H1 (cell line): ENCODE results near the gene SCRN1. TPM values are rescaled to one million over a fixed set of nuclear protein-coding genes. Genes with fewer than 3 reads are reported as not detected.

Experiments used
- CTCF ChIA-PET: fragments of 300-600 bp; sonication (Branson Sonifier 250); formaldehyde crosslinking; loops from one replicate; lab custom pipeline; 2021; ENCODE audit not compliant: partially characterized antibody; lab: Charles Lee
- POLR2A ChIA-PET: fragments of 300-600 bp; sonication (Branson Sonifier 250); formaldehyde crosslinking; loops from one replicate; lab custom pipeline; 2021; ENCODE audit warnings: inconsistent platforms; ENCODE audit not compliant: partially characterized antibody; lab: Charles Lee
- DNase-seq, 2 experiments: peaks; one replicate each; pipeline versions ENCODE4 v3.0.0 to v3.0.0-alpha.2; 2010 to 2022; ENCODE audit warnings: low spot score in 2 of 2, low read depth in 1 of 2, mixed read lengths in 1 of 2
- FAIRE-seq: peaks from 2 replicates; lab custom pipeline; 2011; peaks lifted over from hg19 to GRCh38; lab: Jason Lieb, UNC
- H2AFZ ChIP-seq: 2 replicates; pipeline ENCODE4 v1.8.1; 2012; ENCODE audit warnings: low read length, inconsistent platforms
- H2AK5ac ChIP-seq: 2 replicates; pipeline ENCODE4 v1.6.1; 2013; ENCODE audit warnings: low read depth, low read length
- H2BK120ac ChIP-seq: replicated peaks from 2 replicates; pipeline ENCODE3; 2013; ENCODE audit warnings: low read depth, low read length, inconsistent platforms
- H2BK12ac ChIP-seq: 2 replicates; pipeline ENCODE4 v1.6.1; 2013; ENCODE audit warnings: low read depth, low read length
- H2BK15ac ChIP-seq: 2 replicates; pipeline ENCODE4 v1.6.1; 2013; ENCODE audit warnings: low read length
- H2BK20ac ChIP-seq: 2 replicates; pipeline ENCODE4 v1.6.1; 2013; ENCODE audit warnings: low read length
- H2BK5ac ChIP-seq: 2 replicates; pipeline ENCODE4 v1.6.1; 2013; ENCODE audit warnings: low read depth, low read length
- H3K14ac ChIP-seq: 2 replicates; pipeline ENCODE4 v1.6.1; 2013; ENCODE audit warnings: inconsistent platforms; ENCODE audit not compliant: insufficient read length
- H3K18ac ChIP-seq: 2 replicates; pipeline ENCODE4 v1.6.1; 2013; ENCODE audit warnings: low read length; ENCODE audit errors: extremely low read depth
- H3K23ac ChIP-seq: 2 replicates; pipeline ENCODE4 v1.6.1; 2013; ENCODE audit warnings: inconsistent platforms; ENCODE audit not compliant: insufficient read length
- H3K23me2 ChIP-seq: 2 replicates; pipeline ENCODE4 v1.6.1; 2013; ENCODE audit warnings: low read depth, low read length
- H3K27ac ChIP-seq: 2 replicates; pipeline ENCODE4 v1.6.1; 2011; ENCODE audit warnings: low read depth, low read length, inconsistent platforms
- H3K27me3 ChIP-seq, 4 experiments: replicated peaks in 1 of 4; 1 replicate in 1 of 4; 2 replicates in 3 of 4; pipeline versions ENCODE4 v1.6.1 to v1.8.1; 2011 to 2013; ENCODE audit warnings: low read length in 3 of 4, mild to moderate bottlenecking in 3 of 4, inconsistent platforms in 2 of 4, mixed read lengths in 2 of 4, moderate library complexity in 1 of 4; ENCODE audit not compliant: control insufficient read depth in 3 of 4, insufficient read depth in 3 of 4; ENCODE audit errors: extremely low read depth in 1 of 4
- H3K36me3 ChIP-seq, 4 experiments: 2 replicates each; pipeline versions ENCODE4 v1.6.1 to v1.8.1; 2011 to 2013; ENCODE audit warnings: mild to moderate bottlenecking in 4 of 4, low read length in 3 of 4, moderate library complexity in 2 of 4, control low read depth in 1 of 4, inconsistent platforms in 1 of 4; ENCODE audit not compliant: insufficient read depth in 4 of 4, control insufficient read depth in 2 of 4
- H3K4ac ChIP-seq: replicated peaks from 2 replicates; pipeline ENCODE3; 2013; ENCODE audit warnings: low read length, low read depth, mixed read lengths, inconsistent platforms; ENCODE audit not compliant: insufficient read length
- H3K4me1 ChIP-seq, 4 experiments: replicated peaks in 1 of 4; 1 replicate in 1 of 4; 2 replicates in 3 of 4; pipeline versions ENCODE4 v1.6.1 to v1.8.1; 2011 to 2013; ENCODE audit warnings: low read length in 3 of 4, inconsistent platforms in 2 of 4, mixed read lengths in 1 of 4; ENCODE audit not compliant: insufficient read depth in 4 of 4, control insufficient read depth in 3 of 4
- H3K4me2 ChIP-seq, 2 experiments: 2 replicates each; pipeline versions ENCODE4 v1.6.1 to v1.8.1; 2011 to 2013; ENCODE audit warnings: low read depth in 2 of 2, low read length in 2 of 2, control low read depth in 1 of 2, inconsistent platforms in 1 of 2, mild to moderate bottlenecking in 1 of 2; ENCODE audit not compliant: insufficient read depth in 1 of 2
- H3K4me3 ChIP-seq, 4 experiments: fragments of 200-600, 300-600 bp in 1 of 4; sonication (generic), shearing (Covaris generic), sonication (Bioruptor Twin) in 1 of 4; 2 replicates each; pipeline versions ENCODE4 v1.5.1 to v1.8.1; 2011 to 2016; ENCODE audit warnings: low read length in 4 of 4, low read depth in 3 of 4, control low read depth in 2 of 4, inconsistent platforms in 2 of 4, mild to moderate bottlenecking in 2 of 4, mixed read lengths in 1 of 4, moderate library complexity in 1 of 4; ENCODE audit not compliant: insufficient read depth in 2 of 4; ENCODE audit errors: extremely low read depth in 1 of 4
- H3K56ac ChIP-seq: replicated peaks from 2 replicates; pipeline ENCODE3; 2013; ENCODE audit warnings: low read depth, mild to moderate bottlenecking, mixed read lengths, low read length, inconsistent platforms; ENCODE audit not compliant: insufficient read length
- H3K79me1 ChIP-seq: 2 replicates; pipeline ENCODE4 v1.6.1; 2013; ENCODE audit warnings: low read depth, low read length, control low read depth
- H3K79me2 ChIP-seq, 2 experiments: 2 replicates each; pipeline versions ENCODE4 v1.6.1 to v1.8.1; 2012 to 2013; ENCODE audit warnings: low read length in 2 of 2, mild to moderate bottlenecking in 2 of 2, inconsistent platforms in 1 of 2; ENCODE audit not compliant: insufficient read depth in 2 of 2, control insufficient read depth in 1 of 2
- H3K9ac ChIP-seq, 4 experiments: replicated peaks in 1 of 4; 1 replicate in 1 of 4; 2 replicates in 3 of 4; pipeline versions ENCODE4 v1.6.1 to v1.8.1; 2011 to 2013; ENCODE audit warnings: low read depth in 3 of 4, low read length in 3 of 4, control low read depth in 2 of 4, mild to moderate bottlenecking in 2 of 4, moderate library complexity in 2 of 4, inconsistent platforms in 1 of 4; ENCODE audit errors: extremely low read depth in 1 of 4
- H3K9me3 ChIP-seq, 2 experiments: 2 replicates each; pipeline versions ENCODE4 v1.6.1 to v1.8.1; 2012 to 2013; ENCODE audit warnings: mild to moderate bottlenecking in 2 of 2, moderate library complexity in 2 of 2, control low read depth in 1 of 2, inconsistent platforms in 1 of 2, low read depth in 1 of 2, low read length in 1 of 2, mixed read lengths in 1 of 2; ENCODE audit not compliant: insufficient read depth in 2 of 2
- H4K20me1 ChIP-seq, 2 experiments: replicated peaks in 1 of 2; 2 replicates each; pipeline versions ENCODE3 to v1.8.1; 2011 to 2013; ENCODE audit warnings: inconsistent platforms in 2 of 2, low read length in 2 of 2, mild to moderate bottlenecking in 1 of 2; ENCODE audit not compliant: insufficient read depth in 2 of 2, control insufficient read depth in 1 of 2
- H4K5ac ChIP-seq: 2 replicates; pipeline ENCODE4 v1.6.1; 2013; ENCODE audit warnings: low read length, low read depth, mixed read lengths, inconsistent platforms; ENCODE audit not compliant: insufficient read length
- H4K8ac ChIP-seq: 2 replicates; pipeline ENCODE4 v1.8.0; 2013; ENCODE audit warnings: mild to moderate bottlenecking, moderate library complexity, low read length, inconsistent platforms; ENCODE audit not compliant: insufficient read depth; ENCODE audit errors: extremely low read depth
- H4K91ac ChIP-seq: replicated peaks from 2 replicates; pipeline ENCODE3; 2013; ENCODE audit warnings: low read length, mixed read lengths, inconsistent platforms; ENCODE audit not compliant: insufficient read length
- EZH2 ChIP-seq: fragments of 200-600 bp; sonication (generic); IDR thresholded peaks from 2 replicates; pipeline ENCODE4 v1.7.1; 2012; ENCODE audit warnings: low read depth, mild to moderate bottlenecking, moderate library complexity, low read length, inconsistent platforms; ENCODE audit not compliant: severe bottlenecking
- KDM4A ChIP-seq: IDR thresholded peaks from one replicate; pipeline ENCODE4 v1.7.1; 2012; ENCODE audit warnings: low read depth, mild to moderate bottlenecking, moderate library complexity, low read length, inconsistent platforms; ENCODE audit not compliant: severe bottlenecking
- TAF7 ChIP-seq: optimal IDR thresholded peaks from 2 replicates; pipeline ENCODE3; 2011; ENCODE audit warnings: low read depth, mild to moderate bottlenecking, inconsistent platforms, low read length, moderate library complexity, borderline replicate concordance
- ZNF274 ChIP-seq: IDR thresholded peaks from 2 replicates; pipeline ENCODE4 v1.7.0; 2012; ENCODE audit warnings: low read length, borderline replicate concordance; ENCODE audit errors: extremely low read depth
- WGBS, 2 experiments: shearing (Covaris generic) in 1 of 2; methylation state at CpG; one replicate each; pipeline versions ENCODE4 v1.1.6 to v1.1.7; 2013 to 2015; ENCODE audit warnings: low lambda C conversion rate in 2 of 2, mixed read lengths in 2 of 2, inconsistent platforms in 1 of 2, low coverage in 1 of 2, missing lambda C conversion rate in 1 of 2; ENCODE audit not compliant: insufficient replicate concordance in 2 of 2, insufficient coverage in 1 of 2, insufficient read length in 1 of 2; ENCODE audit errors: extremely low coverage in 1 of 2, missing lambda C conversion rate in 1 of 2; 5-methylcytosine and 5-hydroxymethylcytosine counted together
- polyA plus RNA-seq, 7 experiments: library from polyadenylated mRNA; depleted of rRNA in 3 of 7; stranded (reverse) in 5 of 7; unstranded in 2 of 7; fragments of >200 nt in 5 of 7; fragments of 200-250 nt in 2 of 7; gene quantifications; 1 replicate in 5 of 7; 2 replicates in 1 of 7; 4 replicates in 1 of 7; pipeline versions ENCODE4 v1.2.1 to v1.2.3, GENCODE V29; 2011 to 2013; ENCODE audit warnings: missing spikeins in 2 of 7, mixed read lengths in 2 of 7
- total RNA-seq: library from RNA; stranded (reverse); fragmentation: NEBNext Ultra II Directional; extraction: Animal tissue kit (Norgen Biotek cat#: 25700); gene quantifications from 2 replicates; pipeline ENCODE4 v1.2.1, GENCODE V29; 2021

The SCRN1 gene
- total and polyA plus RNA-seq, 2 of the 8 experiments (the other 6 are each of a cell fraction or from before 2014, with no cell fraction given): 36.0 to 75.8 TPM

DNA sequence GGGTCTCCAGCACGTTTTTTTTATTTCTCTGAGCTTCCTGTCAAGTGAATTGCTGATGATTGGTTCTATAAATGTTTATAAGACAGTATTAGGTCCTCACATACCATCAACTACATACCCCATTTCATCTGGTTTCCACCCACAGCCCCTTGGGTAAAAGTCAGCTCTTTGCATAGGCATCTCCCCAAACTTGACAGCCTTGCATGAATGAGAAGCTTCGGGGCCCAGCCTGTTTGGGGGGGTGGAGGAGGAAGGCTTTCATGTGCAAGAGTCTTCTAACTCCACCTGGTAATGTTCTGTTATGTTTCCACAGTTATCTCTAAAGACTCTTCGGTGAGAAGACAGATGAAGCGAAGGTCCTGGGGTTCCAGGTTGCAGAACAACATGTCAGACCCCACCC, 75.4 kb downstream of the SCRN1 start:
- Histone ChIP-seq H4K91ac (no peak overlapping the region), H3K36me3 (peaks cover 0 to 3% (median 2%) of the 10 kb centered on the region in 4 experiments; a peak in 3 of 8 replicates), H4K20me1 (peaks cover 0 to 2% of the 10 kb centered on the region in 2 experiments), H2BK15ac (no peak overlapping the region)
- TF ChIP-seq ZNF274 (no peak), KDM4A (no peak), EZH2 (no peak), TAF7 (no peak)
- TF ChIP-seq, all 59 proteins: peak for 0
- H3K23ac ChIP-seq: no peak overlapping the region
- H3K9ac ChIP-seq: no peak overlapping the region
- H4K5ac ChIP-seq: no peak overlapping the region
- H3K79me2 ChIP-seq: no peaks in the 10 kb centered on the region
- H2BK12ac ChIP-seq: no peak overlapping the region
- H2BK5ac ChIP-seq: no peak overlapping the region
- DNase-seq: no peak
- no peaks in the 10 kb centered on the region for H3K23me2 ChIP-seq
- no peak overlapping the region for H2AK5ac ChIP-seq
- H3K4me2 ChIP-seq: no peak overlapping the region
- no peak overlapping the region for H2BK120ac ChIP-seq
- 82% methylated on average over 4 of the region's 4 CpGs; no CpG with 5 or more reads in 1 of the 2 experiments for WGBS, 2 experiments
- H3K27me3 ChIP-seq: no peaks in the 10 kb centered on the region
- no peak overlapping the region for H3K14ac ChIP-seq
- no peak overlapping the region for H3K4me3 ChIP-seq
- CTCF ChIA-PET: interaction anchor here (1.0 to 1.1 kb wide), 2 partner anchors 166 to 279 kb away, joined by 3 read pairs; no protein-coding TSS in a partner anchor
- no peaks in the 10 kb centered on the region for H3K79me1 ChIP-seq
- H2AFZ ChIP-seq: no peak overlapping the region
- no peaks in the 10 kb centered on the region for H3K9me3 ChIP-seq
- H3K56ac ChIP-seq: no peak overlapping the region
- no peak overlapping the region for H4K8ac ChIP-seq
- FAIRE-seq: no peak
- POLR2A ChIA-PET: no interaction called here
- no peak overlapping the region for H3K4ac ChIP-seq
- H3K27ac ChIP-seq: no peak overlapping the region
- no peak overlapping the region for H2BK20ac ChIP-seq
- no peak overlapping the region for H3K18ac ChIP-seq
- no peaks in the 10 kb centered on the region for H3K4me1 ChIP-seq
